GM12801 (cell line): ENCODE results near the gene OR2T10.

Experiments used
- CTCF ChIP-seq: IDR thresholded peaks from one replicate; pipeline ENCODE4 v1.5.1; 2011; ENCODE audit warnings: control low read depth; ENCODE audit not compliant: insufficient read length; ENCODE audit errors: extremely low read depth

Gene OR2T10

GRCh38 chr1:248625166-248625565 is 27.7 kb upstream of the OR2T10 start:
- TF ChIP-seq CTCF = no peak

GRCh38 chr1:248622570-248623001 is 25.1 kb upstream of the OR2T10 start:
- no peak for TF ChIP-seq CTCF

- TF ChIP-seq CTCF = no peak
Measured at GRCh38 chr1:248621770-248622169, 24.3 kb upstream of the OR2T10 start.

GRCh38 chr1:248618878-248619277 is 21.4 kb upstream of the OR2T10 start:
- no peak for TF ChIP-seq CTCF

- no peak for TF ChIP-seq CTCF
Measured at GRCh38 chr1:248618119-248618518, 20.6 kb upstream of the OR2T10 start.

- TF ChIP-seq CTCF = no peak
Measured at GRCh38 chr1:248613742-248614141, 16.2 kb upstream of the OR2T10 start.

- TF ChIP-seq CTCF = no peak
Measured at GRCh38 chr1:248611883-248612414, 14.4 kb upstream of the OR2T10 start.

- TF ChIP-seq CTCF = no peak
Measured at GRCh38 chr1:248610301-248610700, 12.8 kb upstream of the OR2T10 start.
